GM04503 (cell line): ENCODE measurements around the gene GRPEL2.

Experiments
- DNase-seq: peaks from one replicate; pipeline ENCODE4 v3.0.0-alpha.2; 2012; ENCODE audit warnings: low read depth

GRPEL2 gene

GRCh38 chr5:149357370-149358293 is 12.3 kb downstream of the GRPEL2 start, which contains the start of gene PCYOX1L:
Gene PCYOX1L, plus strand, starts transcription at chr5:149358046. Its CDS starts 23 bp downstream, at chr5:149358069.
- DNase-seq, result peak; percentile 63

GRCh38 chr5:149358294-149358651 is 13.0 kb downstream of the GRPEL2 start:
- no peak for DNase-seq

- DNase-seq, result no peak
Measured at GRCh38 chr5:149358868-149359495, 13.7 kb downstream of the GRPEL2 start.

GRCh38 chr5:149360272-149360671 is 15.0 kb downstream of the GRPEL2 start:
- DNase-seq, result no peak

GRCh38 chr5:149362541-149362940 is 17.2 kb downstream of the GRPEL2 start:
- no peak for DNase-seq

- no peak for DNase-seq
Measured at GRCh38 chr5:149363358-149363757, 18.1 kb downstream of the GRPEL2 start.

- DNase-seq, result no peak
Measured at GRCh38 chr5:149363936-149364335, 18.6 kb downstream of the GRPEL2 start.

GRCh38 chr5:149364719-149365118 is 19.4 kb downstream of the GRPEL2 start:
- DNase-seq, result no peak

DNA sequence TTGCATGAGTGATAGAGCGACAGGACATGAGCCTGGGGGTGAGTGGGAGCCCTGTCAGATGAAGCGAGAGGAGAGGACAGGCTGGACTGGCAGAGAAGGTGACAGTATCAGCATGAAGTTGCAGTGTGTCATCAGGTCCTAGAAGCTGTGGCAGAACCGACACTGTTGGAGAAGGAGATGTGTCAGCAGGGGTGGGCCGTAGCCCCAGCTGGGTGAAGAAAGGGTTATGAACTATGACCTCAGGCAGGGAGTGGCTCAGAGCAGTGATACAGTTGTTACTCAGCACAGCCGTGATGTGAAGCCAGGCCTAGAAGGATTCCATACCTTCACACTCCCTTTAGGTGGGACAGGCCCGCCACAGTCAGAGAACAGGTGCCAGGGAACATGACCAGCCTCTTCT is 20.1 kb downstream of the GRPEL2 start:
- DNase-seq, result no peak

DNA sequence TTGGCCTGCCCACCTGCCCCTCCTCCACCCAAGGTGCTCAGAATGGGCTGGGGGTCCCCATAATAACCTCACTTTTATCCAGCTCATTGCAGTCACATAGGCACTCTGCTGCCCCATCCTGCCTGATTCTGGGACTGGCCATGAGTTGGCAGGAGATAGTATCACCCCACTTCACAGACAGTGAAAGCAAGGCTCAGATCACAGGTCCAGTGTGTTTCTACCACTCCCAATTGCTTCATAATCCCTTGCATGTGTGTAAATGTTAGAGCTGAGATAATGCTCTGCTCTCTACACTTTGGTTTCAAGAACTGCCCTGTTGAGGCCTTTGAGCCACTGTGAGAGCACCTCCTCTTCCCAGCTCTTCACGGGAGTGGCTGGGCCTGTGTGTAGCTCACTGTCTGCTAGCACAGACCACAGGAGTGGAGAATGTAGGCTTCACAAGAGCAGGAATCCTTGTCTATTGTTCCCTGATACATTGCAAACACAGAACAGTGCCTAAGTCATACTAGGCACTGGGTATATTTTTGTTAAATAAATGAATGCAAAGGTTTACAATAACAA is 20.9 kb downstream of the GRPEL2 start:
- DNase-seq, result no peak

DNA sequence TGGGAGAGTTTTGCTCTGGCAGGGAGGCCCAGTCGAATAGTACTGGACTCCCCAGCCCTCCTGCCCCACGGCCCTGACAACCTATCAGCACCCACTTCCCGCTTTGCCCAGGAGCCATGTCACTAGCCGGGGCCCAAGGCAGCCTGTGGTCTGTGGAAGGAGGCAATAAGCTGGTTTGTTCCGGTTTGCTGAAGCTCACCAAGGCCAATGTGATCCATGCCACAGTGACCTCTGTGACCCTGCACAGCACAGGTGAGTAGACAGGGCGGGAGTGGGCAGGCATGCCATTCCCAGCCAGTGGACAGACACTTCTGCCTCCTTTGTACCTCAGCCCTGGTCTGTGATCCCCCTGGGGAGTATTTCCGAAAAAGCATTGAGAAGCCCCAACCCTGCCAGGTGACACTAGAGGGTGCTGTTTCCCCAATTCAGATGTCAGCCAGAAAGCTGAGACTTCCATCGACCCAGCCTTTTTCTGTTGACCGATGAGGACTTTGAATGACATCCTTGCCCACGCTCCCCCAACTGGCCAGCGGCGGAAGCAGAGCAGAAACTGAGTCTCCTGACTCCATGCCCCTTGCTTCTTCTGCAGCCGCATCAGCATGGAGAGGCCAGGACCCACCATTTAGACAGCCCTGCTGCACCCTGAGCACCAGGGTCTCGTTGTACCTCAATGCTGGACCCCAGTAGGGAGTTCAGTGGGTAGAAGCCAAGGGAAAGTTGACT is 22.1 kb downstream of the GRPEL2 start:
- no peak for DNase-seq

GRCh38 chr5:149367972-149368645 is 22.8 kb downstream of the GRPEL2 start:
- DNase-seq, result no peak

DNA sequence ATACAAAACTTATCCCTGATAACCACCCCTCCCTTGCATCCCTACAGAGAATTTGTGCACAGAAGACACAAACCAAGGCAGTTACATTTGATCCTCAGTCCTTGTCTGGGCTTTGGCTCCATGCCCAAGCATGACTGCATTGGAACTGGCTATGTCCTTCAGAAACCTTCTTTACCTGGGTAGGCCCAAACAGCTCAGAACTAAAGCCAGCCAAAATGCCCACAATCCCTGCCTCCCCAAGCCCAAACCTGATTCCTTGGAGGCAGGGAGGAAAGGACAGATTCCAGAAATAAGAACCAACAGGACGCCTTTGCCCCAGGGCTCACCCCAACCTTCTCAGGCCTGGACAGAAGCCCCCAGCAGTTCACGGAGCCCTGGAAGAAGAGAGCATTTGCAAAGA is 25.6 kb downstream of the GRPEL2 start:
- DNase-seq, result no peak

DNA sequence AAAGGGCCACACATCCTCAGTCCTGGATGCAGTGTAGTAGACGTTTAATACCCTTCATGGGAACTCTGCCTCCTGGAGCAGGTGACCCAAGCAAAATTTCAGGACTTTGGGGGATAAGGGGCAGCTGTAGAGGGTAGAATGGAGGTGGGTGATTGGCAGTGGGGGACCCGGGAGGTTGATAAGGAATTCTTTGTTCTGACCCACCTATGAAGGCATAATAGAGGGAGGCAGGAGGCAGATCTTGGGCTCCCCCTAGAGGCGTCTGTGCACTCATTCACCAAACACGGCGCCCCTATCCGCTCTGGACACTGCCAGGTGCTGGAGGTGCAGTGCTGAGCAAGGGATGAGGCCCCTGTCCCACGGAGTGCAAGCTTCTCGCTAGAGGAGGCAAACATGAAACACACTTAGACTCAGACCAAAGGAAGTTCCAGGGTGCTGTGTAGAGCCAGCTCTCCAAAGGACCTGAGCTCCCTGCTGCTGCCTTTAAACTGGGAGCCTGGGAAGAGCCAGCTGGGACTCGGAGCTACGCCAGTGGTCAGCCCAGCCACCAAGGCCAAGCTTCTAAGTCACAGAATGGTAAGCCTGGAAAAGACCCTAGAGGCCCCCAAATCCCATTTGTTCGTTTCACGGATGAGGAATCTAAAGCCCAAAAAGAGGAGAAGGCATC is 26.1 kb downstream of the GRPEL2 start:
- DNase-seq, result no peak

DNA sequence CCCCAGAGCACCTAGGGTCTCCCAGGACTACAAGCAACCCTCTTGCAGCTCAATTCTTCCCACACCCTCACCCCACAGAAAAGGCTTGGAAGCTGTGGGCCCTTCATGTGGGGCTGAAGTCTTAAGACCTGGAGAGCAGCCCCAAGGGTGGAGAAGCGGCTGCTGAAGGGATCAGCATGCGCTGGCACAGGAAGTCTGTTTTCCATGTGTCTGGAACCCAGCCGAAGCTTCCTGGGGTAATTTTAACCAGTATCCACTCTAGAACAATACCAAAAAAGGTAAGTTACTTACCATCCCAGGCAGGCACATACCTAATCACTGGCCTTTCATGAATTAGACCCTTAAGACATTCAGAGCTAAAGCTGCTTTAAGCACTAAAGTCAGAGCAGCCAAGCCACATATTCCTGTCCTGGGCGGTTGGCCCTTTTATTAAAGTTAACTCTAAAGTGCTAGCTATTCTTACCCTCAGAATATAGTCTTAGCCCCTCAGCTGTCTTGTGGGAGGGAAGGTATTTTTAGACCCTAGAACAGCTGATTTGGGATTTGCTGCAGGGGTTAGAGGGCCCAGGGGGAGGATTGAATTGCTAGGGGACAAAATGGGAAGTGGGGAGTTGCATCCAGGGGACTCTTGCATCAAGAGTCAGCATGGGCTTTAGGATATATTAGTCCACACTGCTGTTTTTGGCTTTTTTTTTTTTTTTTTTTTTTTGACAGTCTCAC is 26.9 kb downstream of the GRPEL2 start:
- DNase-seq, result no peak

GRCh38 chr5:149372932-149373331 is 27.6 kb downstream of the GRPEL2 start:
- DNase-seq, result no peak

GRCh38 chr5:149374303-149374702 is 29.0 kb downstream of the GRPEL2 start:
- no peak for DNase-seq

DNA sequence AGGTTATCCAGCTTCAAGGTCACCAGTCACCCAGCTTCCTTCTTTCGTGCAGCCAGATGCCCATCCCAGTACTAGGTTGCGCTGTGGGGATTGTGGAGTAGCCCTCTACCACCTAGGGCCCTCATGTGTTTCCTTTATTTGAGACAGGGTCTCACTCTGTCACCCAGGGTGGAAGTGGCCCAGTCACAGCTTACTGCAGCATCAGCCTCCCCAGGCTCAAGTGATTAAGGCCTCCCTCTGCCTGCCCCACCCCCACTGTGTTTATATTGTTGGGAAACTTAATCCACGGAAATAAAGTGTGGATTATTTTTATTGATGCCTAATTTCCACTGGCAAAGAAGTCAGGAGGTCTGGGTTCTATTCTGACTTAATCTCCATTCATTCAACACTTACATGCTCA is 29.5 kb downstream of the GRPEL2 start:
- DNase-seq, result no peak

DNA sequence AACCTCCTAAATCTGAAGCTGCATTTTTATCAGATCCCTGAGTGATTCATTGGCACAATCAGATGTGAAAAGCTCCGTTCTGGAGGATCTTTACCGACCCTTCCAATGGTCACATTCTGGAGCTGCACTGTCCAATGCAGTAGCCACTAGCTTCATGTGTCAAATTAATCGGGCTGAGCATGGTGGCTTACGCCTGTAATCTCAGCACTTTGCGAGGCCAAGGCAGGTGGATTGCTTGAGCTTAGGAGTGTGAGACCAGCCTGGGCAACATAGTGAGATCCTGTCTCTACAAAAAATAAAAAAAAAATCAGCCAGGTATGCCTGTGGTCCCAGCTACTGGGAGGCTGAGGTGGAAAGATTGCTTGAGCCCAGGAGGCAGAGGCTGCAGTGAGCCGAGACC is 30.1 kb downstream of the GRPEL2 start:
- no peak for DNase-seq

DNA sequence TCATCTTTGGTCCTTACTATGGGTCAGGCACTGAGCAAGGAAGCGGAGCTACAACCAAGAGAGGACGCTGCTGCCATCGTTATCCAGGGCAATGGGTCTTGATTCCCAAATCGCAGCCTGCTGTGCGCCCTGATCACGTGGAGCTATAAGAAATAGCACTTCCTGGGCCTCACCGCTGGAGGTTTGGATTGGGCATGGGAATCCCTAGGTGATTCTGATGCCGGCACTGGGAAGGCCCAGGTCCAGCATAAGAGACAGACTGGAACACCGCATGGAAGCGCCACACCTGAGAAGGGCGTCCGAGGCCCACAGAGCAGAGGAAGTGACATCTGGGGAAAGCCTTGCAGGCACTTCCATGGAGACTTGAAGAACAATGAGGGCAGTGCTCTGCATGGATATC is 30.8 kb downstream of the GRPEL2 start:
- no peak for DNase-seq
